OCI-LY3 (cell line): ENCODE data around the gene VGLL3.

Source experiments
- CTCF ChIP-seq: fragments of 200-600, 300-600 bp; sonication (generic); IDR thresholded peaks from 2 replicates; pipeline ENCODE4 v1.5.1; 2014; ENCODE audit warnings: antibody characterized with exemption, low read length, low read depth
- EZH2phosphoT487 ChIP-seq: fragments of 200-600 bp; shearing (Covaris generic); IDR thresholded peaks from 2 replicates; pipeline ENCODE4 v1.6.1; 2018; ENCODE audit warnings: antibody characterized with exemption, mixed run types, low read depth

- TF ChIP-seq CTCF (no peak), EZH2phosphoT487 (no peak)
Observed at GRCh38 chr3:86990012-86990733, 776 bp downstream of the VGLL3 start.
